ENCODE data around the gene PSD2.

PSD2 gene

GRCh38 chr5:139763930-139764791 is 31.4 kb upstream of the PSD2 start:
- DNase-seq (ENCODE audit: low read depth): no peak

GRCh38 chr5:139764886-139765408 is 30.7 kb upstream of the PSD2 start:
- no peak for DNase-seq (ENCODE audit: low read depth)

- DNase-seq (ENCODE audit: low read depth): no peak
These were observed 30.0 kb upstream of the PSD2 start for GRCh38 chr5:139765409-139766217.

GRCh38 chr5:139767960-139768359 is 27.6 kb upstream of the PSD2 start:
- no peak for DNase-seq (ENCODE audit: low read depth)

- no peak for DNase-seq (ENCODE audit: low read depth)
These were observed 26.7 kb upstream of the PSD2 start for GRCh38 chr5:139768807-139769465.

- DNase-seq (ENCODE audit: low read depth): no peak
These were observed 26.1 kb upstream of the PSD2 start for GRCh38 chr5:139769477-139769876.

GRCh38 chr5:139770722-139771121 is 24.9 kb upstream of the PSD2 start:
- DNase-seq (ENCODE audit: low read depth): no peak

- no peak for DNase-seq (ENCODE audit: low read depth)
These were observed 23.4 kb upstream of the PSD2 start for GRCh38 chr5:139772089-139772791.

- DNase-seq (ENCODE audit: low read depth): no peak
These were observed 22.5 kb upstream of the PSD2 start for GRCh38 chr5:139772927-139773690.

- DNase-seq (ENCODE audit: low read depth): no peak
These were observed 20.5 kb upstream of the PSD2 start for GRCh38 chr5:139774980-139775661.

GRCh38 chr5:139775872-139776271 is 19.7 kb upstream of the PSD2 start:
- DNase-seq (ENCODE audit: low read depth): no peak

- DNase-seq (ENCODE audit: low read depth): no peak
These were observed 18.7 kb upstream of the PSD2 start for GRCh38 chr5:139776861-139777260.

GRCh38 chr5:139783436-139783965 is 12.1 kb upstream of the PSD2 start:
- no peak for DNase-seq (ENCODE audit: low read depth)

- no peak for DNase-seq (ENCODE audit: low read depth)
These were observed 11.1 kb upstream of the PSD2 start for GRCh38 chr5:139784488-139784887.

- DNase-seq (ENCODE audit: low read depth): no peak
These were observed 8.4 kb upstream of the PSD2 start for GRCh38 chr5:139787257-139787567.

- no peak for DNase-seq (ENCODE audit: low read depth)
These were observed 7.9 kb upstream of the PSD2 start for GRCh38 chr5:139787568-139788293.

- DNase-seq (ENCODE audit: low read depth): no peak
These were observed 7.2 kb upstream of the PSD2 start for GRCh38 chr5:139788294-139788910.

GRCh38 chr5:139789116-139789844 is 6.3 kb upstream of the PSD2 start:
- no peak for DNase-seq (ENCODE audit: low read depth)

- no peak for DNase-seq (ENCODE audit: low read depth)
These were observed 5.8 kb upstream of the PSD2 start for GRCh38 chr5:139789845-139790189.
